GM18526 (cell line): Measurements from ENCODE around the gene CRNKL1.

Experiments used
- POLR2A ChIP-seq: IDR thresholded peaks from 3 replicates; pipeline ENCODE4 v1.6.1; 2011; ENCODE audit not compliant: insufficient read length; ENCODE audit errors: extremely low read depth

The CRNKL1 gene

DNA sequence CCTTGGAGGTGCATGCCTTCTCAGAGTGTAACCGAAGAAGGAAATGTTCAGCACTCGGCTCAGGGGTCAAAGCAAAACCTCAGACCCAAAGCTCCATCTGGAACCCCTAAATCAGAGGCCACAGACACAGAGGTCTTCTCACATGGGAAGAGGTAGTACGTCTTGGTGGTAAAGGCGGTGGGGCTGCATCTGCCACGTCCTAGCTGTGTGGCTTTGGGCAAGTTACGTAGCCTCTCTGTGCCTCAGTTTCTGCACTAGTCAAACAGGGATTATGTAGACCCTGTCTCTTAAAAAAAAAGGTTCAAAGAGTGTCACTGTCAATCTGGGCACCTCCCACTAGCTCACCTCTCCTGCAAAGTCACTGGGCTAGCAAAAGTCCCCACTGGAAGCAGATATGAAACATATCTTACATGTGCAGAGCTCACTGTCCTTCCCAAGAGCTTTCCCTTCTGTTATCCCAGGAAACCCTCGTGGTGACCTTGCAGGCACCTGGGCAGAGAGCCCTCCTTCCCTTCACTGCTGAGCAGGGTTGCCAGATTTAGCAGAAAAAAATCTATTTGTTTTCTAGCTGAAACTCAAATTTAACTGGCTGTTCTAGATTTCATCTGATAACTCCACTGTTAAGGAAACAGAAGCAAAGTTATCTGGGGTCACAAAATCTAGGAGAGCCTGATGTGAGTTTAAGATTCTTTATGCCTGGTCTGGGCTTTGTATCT lies 53.1 kb downstream of the CRNKL1 start:
- no peak for TF ChIP-seq POLR2A

DNA sequence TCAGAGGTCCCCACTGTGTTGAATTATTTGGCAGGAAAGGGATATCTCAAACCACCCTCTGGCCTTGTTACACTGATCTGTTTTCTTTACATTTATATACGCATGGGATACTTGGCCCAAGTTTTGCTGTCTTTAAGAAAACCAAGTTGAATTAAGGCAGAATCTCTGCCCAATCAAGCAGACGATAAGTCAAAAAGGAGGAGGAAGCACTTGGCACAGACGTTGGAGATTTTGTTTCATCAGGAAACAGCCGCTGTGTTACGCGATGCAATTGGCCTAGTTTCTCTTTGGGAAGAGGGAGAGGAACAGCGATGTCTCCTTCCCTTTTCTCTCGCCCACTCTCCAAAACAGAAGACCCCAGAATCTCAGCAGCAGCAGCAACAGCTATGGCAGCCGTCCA lies 55.3 kb downstream of the CRNKL1 start:
- TF ChIP-seq POLR2A = no peak

DNA sequence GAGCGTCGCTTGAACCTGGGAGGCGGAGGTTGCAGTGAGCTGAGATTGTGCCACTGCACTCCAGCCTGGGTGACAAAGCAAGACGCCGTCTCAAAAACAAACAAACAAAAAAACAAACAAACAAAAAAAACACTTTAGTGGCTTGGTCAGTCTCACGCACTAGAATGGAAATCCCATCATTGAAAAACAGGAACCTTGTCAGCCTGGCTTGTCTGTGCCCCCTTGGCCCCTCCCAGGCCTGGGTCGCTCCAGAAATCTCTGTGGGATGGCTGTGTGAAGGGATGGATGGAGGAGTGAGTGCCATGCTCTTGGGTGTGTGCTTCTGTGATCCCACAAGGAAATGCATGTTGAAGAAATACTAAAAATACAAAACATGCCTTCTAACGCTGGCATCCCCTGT lies 56.0 kb downstream of the CRNKL1 start:
- TF ChIP-seq POLR2A = no peak

DNA sequence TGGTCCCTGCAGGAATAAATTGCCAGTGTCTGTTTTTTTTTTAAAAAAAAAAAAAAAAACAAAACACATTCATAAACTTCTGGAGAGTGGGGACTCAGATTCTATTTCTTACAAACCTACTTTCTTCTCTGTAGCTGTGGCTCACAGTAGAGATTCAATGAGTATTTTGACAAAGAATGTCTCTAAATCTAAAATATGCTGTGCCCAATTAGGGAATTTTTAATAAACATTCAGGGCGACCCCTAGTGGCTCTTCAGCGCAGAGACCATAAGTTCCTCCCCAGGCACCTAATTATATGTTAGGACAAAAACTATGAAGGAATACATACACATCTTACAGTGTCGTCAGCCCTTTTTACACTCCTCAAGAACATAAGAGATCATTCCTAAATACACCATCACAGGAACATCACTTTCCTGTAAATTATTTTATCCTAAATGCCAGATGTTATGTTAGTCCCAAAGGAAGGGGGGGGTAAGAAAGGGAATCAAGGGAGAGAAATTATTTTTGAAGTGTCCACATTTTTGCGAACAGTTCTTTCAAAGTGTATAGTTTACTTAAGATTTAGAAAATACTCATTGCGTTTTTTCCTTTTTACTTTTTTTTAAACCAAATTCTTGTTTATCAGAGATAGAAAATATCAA lies 56.9 kb downstream of the CRNKL1 start:
- no peak for TF ChIP-seq POLR2A

GRCh38 chr20:19993958-19994669 lies 58.2 kb downstream of the CRNKL1 start:
- no peak for TF ChIP-seq POLR2A

- no peak for TF ChIP-seq POLR2A
Observed at GRCh38 chr20:19992996-19993908, 59.0 kb downstream of the CRNKL1 start.

GRCh38 chr20:19991854-19992253 lies 60.4 kb downstream of the CRNKL1 start:
- no peak for TF ChIP-seq POLR2A

DNA sequence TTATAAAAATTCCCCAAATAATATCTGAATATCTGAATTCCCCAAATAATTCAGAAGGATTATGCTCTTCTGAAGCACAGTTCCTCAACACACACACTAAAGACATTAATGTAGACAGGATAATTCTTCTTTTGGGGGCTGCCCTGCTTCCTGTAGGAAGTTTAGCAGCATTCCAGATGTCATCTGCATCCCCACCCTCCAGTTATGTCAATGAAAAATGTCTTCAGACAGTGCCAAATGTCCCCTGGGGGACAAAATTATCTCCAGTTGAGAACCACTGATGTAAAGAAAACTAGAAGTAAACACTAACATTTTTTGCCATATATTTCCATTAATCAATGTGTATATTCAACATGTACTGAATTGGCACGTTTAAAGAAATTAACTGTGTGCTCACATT lies 61.0 kb downstream of the CRNKL1 start:
- TF ChIP-seq POLR2A = no peak

- no peak for TF ChIP-seq POLR2A
Observed at GRCh38 chr20:19990850-19991249, 61.4 kb downstream of the CRNKL1 start.

DNA sequence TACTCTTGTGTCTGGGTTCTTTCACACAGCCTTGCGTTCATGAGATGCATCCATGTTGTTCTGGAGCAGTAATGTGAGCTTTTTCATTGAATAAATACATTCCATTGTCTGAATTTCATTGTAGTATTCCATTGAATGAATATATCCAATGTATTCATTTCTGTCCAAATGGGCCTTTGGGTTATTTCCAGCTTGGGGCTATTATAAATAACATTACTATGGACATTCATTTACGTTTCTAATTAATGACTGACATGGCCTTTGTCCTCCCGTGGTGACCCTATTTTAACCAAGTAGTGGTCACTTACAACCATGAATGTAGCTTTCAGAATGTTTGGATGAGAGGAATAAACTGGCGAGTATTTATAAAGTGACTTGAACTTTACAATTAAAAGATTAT lies 65.2 kb downstream of the CRNKL1 start:
- no peak for TF ChIP-seq POLR2A

DNA sequence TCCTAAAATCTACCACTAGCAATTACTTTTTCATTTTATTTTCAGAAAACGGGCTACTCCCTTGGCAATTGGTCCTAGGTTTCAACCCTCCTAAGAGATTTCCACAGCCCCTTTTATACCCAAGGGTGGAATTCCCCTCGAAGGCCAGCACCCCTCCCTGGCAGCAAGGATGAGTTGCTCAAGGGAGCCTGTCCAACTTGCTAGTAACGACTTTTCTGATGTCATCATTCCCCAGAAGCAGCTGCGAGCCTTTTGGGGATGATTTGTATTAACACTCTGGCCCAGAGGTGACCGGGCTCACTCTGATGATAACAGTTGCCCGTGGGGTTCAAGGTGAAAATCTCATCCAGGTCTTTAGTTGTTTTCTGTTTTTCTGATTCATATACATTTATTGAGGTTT lies 65.8 kb downstream of the CRNKL1 start:
- no peak for TF ChIP-seq POLR2A
